Heart right ventricle (tissue), 16 donors: Measurements from ENCODE around the gene EIF1AD. TPM values are rescaled to one million over a fixed set of nuclear protein-coding genes. Genes with fewer than 3 reads are reported as not detected.
A peak's percentile ranks its signal among the peaks of the same experiment; 100 is the strongest.

Experiments used
- ATAC-seq, 8 donors: fragments of 200-7000 bp; cut with Tn5 transposase; one replicate each; pipeline ENCODE4 v1.9.1; 2020; ENCODE audit warnings: mild to moderate bottlenecking in 8 of 8, moderate library complexity in 8 of 8, moderate number of reproducible peaks in 1 of 8
- DNase-seq, 2 donors: peaks; one replicate each; pipeline ENCODE4 v3.0.0-alpha.2; 2020
- H3K27ac ChIP-seq, 10 donors: fragments of 200-600 bp; sonication (generic) in 2 of 10; one replicate each; pipeline versions ENCODE4 v1.5.0 to v1.8.0; 2020 to 2022; ENCODE audit warnings: mild to moderate bottlenecking in 3 of 10
- H3K27me3 ChIP-seq, 7 donors: fragments of 200-600 bp; one replicate each; pipeline ENCODE4 v1.8.0; 2021 to 2022; ENCODE audit warnings: mild to moderate bottlenecking in 2 of 7
- H3K36me3 ChIP-seq, 9 donors: fragments of 200-600 bp; sonication (generic) in 1 of 9; one replicate each; pipeline versions ENCODE4 v1.5.0 to v1.8.0; 2020 to 2022; ENCODE audit warnings: mild to moderate bottlenecking in 2 of 9
- H3K4me1 ChIP-seq, 9 donors: fragments of 200-600 bp; sonication (generic) in 1 of 9; one replicate each; pipeline versions ENCODE4 v1.5.0 to v1.8.0; 2020 to 2022; ENCODE audit warnings: mild to moderate bottlenecking in 4 of 9
- H3K4me3 ChIP-seq, 10 donors: fragments of 200-600 bp; sonication (generic) in 2 of 10; one replicate each; pipeline versions ENCODE4 v1.5.0 to v1.8.0; 2020 to 2022; ENCODE audit warnings: mild to moderate bottlenecking in 7 of 10, moderate library complexity in 2 of 10
- H3K9me3 ChIP-seq, 11 donors: fragments of 200-600 bp in 10 of 11; sonication (generic) in 2 of 11; one replicate each; pipeline versions ENCODE4 v1.5.0 to v1.8.0; 2013 to 2022; ENCODE audit warnings: mild to moderate bottlenecking in 2 of 11, control low read depth in 1 of 11, moderate library complexity in 1 of 11
- CTCF ChIP-seq, 9 donors: fragments of 200-600 bp; sonication (generic) in 2 of 9; IDR thresholded peaks; one replicate each; pipeline versions ENCODE4 v1.5.0 to v1.8.0; 2021 to 2022; ENCODE audit warnings: antibody characterized with exemption in 9 of 9, mild to moderate bottlenecking in 5 of 9, moderate library complexity in 1 of 9
- WGBS, 2 donors: extraction: QIAGEN DNeasy Blood & Tissue Kit; methylation state at CpG; one replicate each; pipeline ENCODE4 v1.1.7; 2013; ENCODE audit warnings: inconsistent platforms in 1 of 2; 5-methylcytosine and 5-hydroxymethylcytosine counted together
- intact Hi-C, 10 donors: fragments of 100-400 bp; cut with DNase I; formaldehyde crosslinking; loops; one replicate each; pipeline versions ENCODE4 v1.11.1 to v1.14.2; 2022
- polyA plus RNA-seq, 2 donors: library from polyadenylated mRNA; stranded (reverse); fragments of 200-250 nt; gene quantifications; one replicate each; pipeline ENCODE4 v1.2.3, GENCODE V29; 2013
- total RNA-seq, 10 donors: library from RNA; stranded (reverse); fragmentation: NEBNext Ultra II Directional in 3 of 10; extraction: Animal tissue kit (Norgen Biotek cat#: 25700) in 3 of 10; gene quantifications; one replicate each; pipeline versions ENCODE4 v1.2.1 to v1.2.4, GENCODE V29; 2021 to 2023
- donor health status: Arrhythmogenic right ventricular cardiomyopathy.
- donor health status: ischemic (EF 13 %, LVEDD 7.1; RV severe dilation, severe dysfunction).
- donor health status: healthy with polysubstance abuse.
- donor health status: DM: no; HTN: yes; CAD: no.
- donor health status: DM: no; HTN: no; CAD: no.
- donor health status: ischemic (EF 25% LVEDD 6.9; RV normal size, moderate dysfunction).
- donor health status: ischemic (EF 25% LVEDD 5.7; RV mildly dilated, moderate dysfunction).
- donor health status: healthy.
- donor health status: DM: yes; HTN: yes; CAD: no.
- donor health status: Ischemic cardiomyopathy.
- donor health status: ischemic (EF 35%, LVEDD 5.7; RV mildly dilated, moderate dysfunction).
- donor health status: nonischemic (EF 11% LVEDD 7.7; RV severe dilation, severe dysfunction).
- donor health status: DM: yes; HTN: yes; CAD: no.
- donor health status: PGD.
- donor health status: ischemic (EF 29% LVEDD 5.4; RV normal size, mild dysfunction).
- donor health status: nonischemic (EF 23%, LVEDD 6.1; RV moderate dilation, normal function).

EIF1AD gene
- total and polyA plus RNA-seq, 12 donors = 15.1 to 30.0 (median 19.7) TPM

GRCh38 chr11:65968600-65969482 is 33.1 kb downstream of the EIF1AD start:
- ATAC-seq = peak in 1 of 8 donors; percentile 18
- 84 to 86% methylated on average over 15 of the region's 15 CpGs for WGBS, 2 donors
- no peaks in the 10 kb centered on the region for H3K27me3 ChIP-seq

GRCh38 chr11:65967329-65967934 is 34.5 kb downstream of the EIF1AD start:
- H3K4me3 ChIP-seq = no peak overlapping the region
- H3K36me3 ChIP-seq = peaks cover 9 to 82% (median 57%) of the 10 kb centered on the region in 9 donors
- intact Hi-C loops = no loop called here
- TF ChIP-seq CTCF (IDR thresholded peaks at IDR 0.05) = no peak
- H3K9me3 ChIP-seq = no peaks in the 10 kb centered on the region
- WGBS, 2 donors = 94% methylated on average over 30 of the region's 30 CpGs
- no peaks in the 10 kb centered on the region for H3K27me3 ChIP-seq
- DNase-seq (no peak), ATAC-seq (no peak)
- H3K4me1 ChIP-seq = peaks cover 6 to 22% (median 19%) of the 10 kb centered on the region in 9 donors
- no peak overlapping the region for H3K27ac ChIP-seq

More at GRCh38 chr11:65968600-65969482, 33.1 kb downstream of the EIF1AD start:
- Histone ChIP-seq H3K4me3 (no peak overlapping the region), H3K27ac (peak overlapping the region in 1 of 10 donors; percentile 73), H3K9me3 (no peaks in the 10 kb centered on the region), H3K4me1 (peaks cover 0 to 8% (median 5%) of the 10 kb centered on the region in 9 donors), H3K36me3 (peaks cover 9 to 91% (median 57%) of the 10 kb centered on the region in 9 donors)
- DNase-seq = no peak
- TF ChIP-seq CTCF (IDR thresholded peaks at IDR 0.05) = no peak
- intact Hi-C loops = no loop called here

GRCh38 chr11:65965986-65966762 is 35.8 kb downstream of the EIF1AD start:
- DNase-seq = no peak
- Histone ChIP-seq H3K27ac (no peak overlapping the region), H3K27me3 (no peaks in the 10 kb centered on the region), H3K9me3 (no peaks in the 10 kb centered on the region), H3K4me3 (no peak overlapping the region), H3K36me3 (peaks cover 9 to 73% (median 57%) of the 10 kb centered on the region in 9 donors), H3K4me1 (peaks cover 6 to 27% (median 22%) of the 10 kb centered on the region in 9 donors)
- WGBS, 2 donors = 95% methylated on average over 36 of the region's 36 CpGs
- intact Hi-C loops = no loop called here
- TF ChIP-seq CTCF (IDR thresholded peaks at IDR 0.05) = no peak
- no peak for ATAC-seq

- TF ChIP-seq CTCF (IDR thresholded peaks at IDR 0.05) = no peak
- Histone ChIP-seq H3K4me1 (peaks cover 6 to 34% (median 27%) of the 10 kb centered on the region in 9 donors), H3K9me3 (no peaks in the 10 kb centered on the region), H3K27me3 (no peaks in the 10 kb centered on the region), H3K27ac (no peak overlapping the region), H3K36me3 (peaks cover 9 to 67% (median 57%) of the 10 kb centered on the region in 9 donors), H3K4me3 (no peak overlapping the region)
- ATAC-seq (no peak), DNase-seq (no peak)
- 81 to 90% methylated on average over 10 of the region's 10 CpGs for WGBS, 2 donors
- intact Hi-C loops = loop anchor here in 7 of 10 donors (5.0 kb wide), 5 partner anchors 32 to 78 kb away; partner anchors contain the start of genes FIBP (in 6 of the 7), BANF1 (in 3 of the 7), EIF1AD (in 3 of the 7) and C11orf68 (in 2 of the 7)
These were observed 37.1 kb downstream of the EIF1AD start for GRCh38 chr11:65964906-65965305.
